ENCODE results near the gene TRIP11. TPM values are rescaled to one million over a fixed set of nuclear protein-coding genes. Genes with fewer than 3 reads are reported as not detected.
A peak's percentile ranks its signal among the peaks of the same experiment; 100 is the strongest.

Gene TRIP11
- total and polyA plus RNA-seq, 4 donors = 4.3 to 28.4 (median 16.6) TPM

DNA sequence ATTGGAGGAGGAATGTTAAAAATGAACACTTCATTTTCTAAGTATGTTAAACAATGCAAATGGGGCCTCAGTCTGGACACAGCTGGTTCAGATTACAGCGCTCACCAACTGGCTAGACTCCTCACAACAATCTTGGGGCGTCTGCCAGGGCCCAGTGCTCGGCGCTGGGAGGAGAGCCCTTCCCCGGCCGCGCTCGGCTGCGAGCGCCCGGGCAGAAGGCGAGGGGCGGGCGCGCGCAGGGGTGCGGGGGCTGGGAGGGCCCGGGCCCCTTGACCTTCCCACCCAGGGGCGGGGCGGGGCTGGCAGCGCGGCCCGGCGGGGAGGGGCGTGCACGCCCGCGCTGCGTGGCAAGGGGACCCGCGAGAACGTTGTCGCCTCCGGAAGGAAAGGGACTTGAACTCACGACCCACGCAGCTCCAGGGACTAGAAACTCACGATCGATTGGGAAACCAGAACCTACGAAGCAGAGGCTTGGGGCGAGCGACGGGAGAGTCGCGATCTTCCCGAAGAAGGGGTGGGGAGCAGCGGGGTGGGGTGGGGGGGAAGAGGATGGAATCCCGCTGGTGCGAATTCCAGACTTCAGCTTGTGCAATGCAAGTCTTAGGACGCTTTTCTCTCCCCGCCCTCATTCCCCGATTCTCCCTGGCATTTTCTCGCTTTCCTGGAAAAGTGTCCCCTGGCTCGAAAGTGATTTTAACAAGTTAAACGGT, 92.2 kb downstream of the TRIP11 start, which contains the start of gene FBLN5:
FBLN5 (minus strand) TSS at position 220 of the 710 bp plus-strand sequence. CDS start 465 bp downstream, outside the sequence.
- DNase-seq (ENCODE audit: low spot score) = peak; percentile 50
- peaks cover 0 to 4% (median 0%) of the 10 kb centered on the region in 4 donors for H3K27me3 ChIP-seq (ENCODE audit: control insufficient read depth in 4 of 4, insufficient read depth in 4 of 4, low read length in 3 of 4)
- H3K9me3 ChIP-seq (ENCODE audit: control insufficient read depth in 4 of 4, low read length in 3 of 4) = no peaks in the 10 kb centered on the region
- peaks cover 3 to 6% (median 5%) of the 10 kb centered on the region in 4 donors for H3K4me1 ChIP-seq (ENCODE audit: control insufficient read depth in 4 of 4, insufficient read depth in 4 of 4, low read length in 3 of 4)
- H3K27ac ChIP-seq (ENCODE audit: low read depth in 1 of 2, low read length in 2 of 2) = peak within 1 kb of the TSS in 1 of 2 donors; percentile 29
- H3K9ac ChIP-seq (ENCODE audit: low read depth in 1 of 2, low read length in 2 of 2) = peak within 1 kb of the TSS in 1 of 2 donors; percentile 36
- peak within 1 kb of the TSS; percentile 11 to 61 (median 59) for H3K4me3 ChIP-seq (ENCODE audit: low read depth in 1 of 3, low read length in 3 of 3)
- H3K36me3 ChIP-seq (ENCODE audit: control insufficient read depth in 4 of 4, insufficient read depth in 3 of 4, low read depth in 1 of 4, low read length in 3 of 4) = no peaks in the 10 kb centered on the region
- TF ChIP-seq, protein P1, sequence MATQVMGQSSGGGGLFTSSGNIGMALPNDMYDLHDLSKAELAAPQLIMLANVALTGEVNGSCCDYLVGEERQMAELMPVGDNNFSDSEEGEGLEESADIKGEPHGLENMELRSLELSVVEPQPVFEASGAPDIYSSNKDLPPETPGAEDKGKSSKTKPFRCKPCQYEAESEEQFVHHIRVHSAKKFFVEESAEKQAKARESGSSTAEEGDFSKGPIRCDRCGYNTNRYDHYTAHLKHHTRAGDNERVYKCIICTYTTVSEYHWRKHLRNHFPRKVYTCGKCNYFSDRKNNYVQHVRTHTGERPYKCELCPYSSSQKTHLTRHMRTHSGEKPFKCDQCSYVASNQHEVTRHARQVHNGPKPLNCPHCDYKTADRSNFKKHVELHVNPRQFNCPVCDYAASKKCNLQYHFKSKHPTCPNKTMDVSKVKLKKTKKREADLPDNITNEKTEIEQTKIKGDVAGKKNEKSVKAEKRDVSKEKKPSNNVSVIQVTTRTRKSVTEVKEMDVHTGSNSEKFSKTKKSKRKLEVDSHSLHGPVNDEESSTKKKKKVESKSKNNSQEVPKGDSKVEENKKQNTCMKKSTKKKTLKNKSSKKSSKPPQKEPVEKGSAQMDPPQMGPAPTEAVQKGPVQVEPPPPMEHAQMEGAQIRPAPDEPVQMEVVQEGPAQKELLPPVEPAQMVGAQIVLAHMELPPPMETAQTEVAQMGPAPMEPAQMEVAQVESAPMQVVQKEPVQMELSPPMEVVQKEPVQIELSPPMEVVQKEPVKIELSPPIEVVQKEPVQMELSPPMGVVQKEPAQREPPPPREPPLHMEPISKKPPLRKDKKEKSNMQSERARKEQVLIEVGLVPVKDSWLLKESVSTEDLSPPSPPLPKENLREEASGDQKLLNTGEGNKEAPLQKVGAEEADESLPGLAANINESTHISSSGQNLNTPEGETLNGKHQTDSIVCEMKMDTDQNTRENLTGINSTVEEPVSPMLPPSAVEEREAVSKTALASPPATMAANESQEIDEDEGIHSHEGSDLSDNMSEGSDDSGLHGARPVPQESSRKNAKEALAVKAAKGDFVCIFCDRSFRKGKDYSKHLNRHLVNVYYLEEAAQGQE (IDR thresholded peaks at IDR 0.05) = no peak
- TF ChIP-seq EGR1 (IDR thresholded peaks at IDR 0.05; ENCODE audit: low read depth in 2 of 2) = no peak
- TF ChIP-seq RXRA (IDR thresholded peaks at IDR 0.05) = no peak
- TF ChIP-seq TAF1 (conservative IDR thresholded peaks at IDR 0.05) = no peak
- TF ChIP-seq, protein P2, sequence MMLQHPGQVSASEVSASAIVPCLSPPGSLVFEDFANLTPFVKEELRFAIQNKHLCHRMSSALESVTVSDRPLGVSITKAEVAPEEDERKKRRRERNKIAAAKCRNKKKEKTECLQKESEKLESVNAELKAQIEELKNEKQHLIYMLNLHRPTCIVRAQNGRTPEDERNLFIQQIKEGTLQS (IDR thresholded peaks at IDR 0.05) = no peak
- no peak for TF ChIP-seq YY1 (IDR thresholded peaks at IDR 0.05)
- TF ChIP-seq RAD21 (IDR thresholded peaks at IDR 0.05) = no peak
- TF ChIP-seq GABPA (IDR thresholded peaks at IDR 0.05 in 1 of 2, conservative IDR thresholded peaks at IDR 0.05 in 1 of 2) = no peak
- TF ChIP-seq JUND (IDR thresholded peaks at IDR 0.05) = no peak
- no peak for TF ChIP-seq HNF4A (conservative IDR thresholded peaks at IDR 0.05)
- TF ChIP-seq FOXA2 (IDR thresholded peaks at IDR 0.05) = no peak
- TF ChIP-seq, protein P3, sequence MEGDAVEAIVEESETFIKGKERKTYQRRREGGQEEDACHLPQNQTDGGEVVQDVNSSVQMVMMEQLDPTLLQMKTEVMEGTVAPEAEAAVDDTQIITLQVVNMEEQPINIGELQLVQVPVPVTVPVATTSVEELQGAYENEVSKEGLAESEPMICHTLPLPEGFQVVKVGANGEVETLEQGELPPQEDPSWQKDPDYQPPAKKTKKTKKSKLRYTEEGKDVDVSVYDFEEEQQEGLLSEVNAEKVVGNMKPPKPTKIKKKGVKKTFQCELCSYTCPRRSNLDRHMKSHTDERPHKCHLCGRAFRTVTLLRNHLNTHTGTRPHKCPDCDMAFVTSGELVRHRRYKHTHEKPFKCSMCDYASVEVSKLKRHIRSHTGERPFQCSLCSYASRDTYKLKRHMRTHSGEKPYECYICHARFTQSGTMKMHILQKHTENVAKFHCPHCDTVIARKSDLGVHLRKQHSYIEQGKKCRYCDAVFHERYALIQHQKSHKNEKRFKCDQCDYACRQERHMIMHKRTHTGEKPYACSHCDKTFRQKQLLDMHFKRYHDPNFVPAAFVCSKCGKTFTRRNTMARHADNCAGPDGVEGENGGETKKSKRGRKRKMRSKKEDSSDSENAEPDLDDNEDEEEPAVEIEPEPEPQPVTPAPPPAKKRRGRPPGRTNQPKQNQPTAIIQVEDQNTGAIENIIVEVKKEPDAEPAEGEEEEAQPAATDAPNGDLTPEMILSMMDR (IDR thresholded peaks at IDR 0.05; ENCODE audit: low read depth, low read length, missing input control) = no peak
- TF ChIP-seq, protein P4, sequence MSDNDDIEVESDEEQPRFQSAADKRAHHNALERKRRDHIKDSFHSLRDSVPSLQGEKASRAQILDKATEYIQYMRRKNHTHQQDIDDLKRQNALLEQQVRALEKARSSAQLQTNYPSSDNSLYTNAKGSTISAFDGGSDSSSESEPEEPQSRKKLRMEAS (IDR thresholded peaks at IDR 0.05) = no peak
- no peak for TF ChIP-seq FOXA1 (IDR thresholded peaks at IDR 0.05)
- WGBS = 6% methylated on average over 54 of the region's 54 CpGs

Data from liver (tissue), 9 donors.